Measurements from ENCODE around the gene MRTFA.
"Not testable (repeated sequence)": the region's sequence is repeated elsewhere in the genome, so short reads cannot be mapped to it uniquely, and the experiment has no call there.

The MRTFA gene

GRCh38 chr22:40594924-40595323 lies 41.6 kb downstream of the MRTFA start:
- no peak for DNase-seq

GRCh38 chr22:40594346-40594745 lies 42.2 kb downstream of the MRTFA start:
- no peak for DNase-seq

DNA sequence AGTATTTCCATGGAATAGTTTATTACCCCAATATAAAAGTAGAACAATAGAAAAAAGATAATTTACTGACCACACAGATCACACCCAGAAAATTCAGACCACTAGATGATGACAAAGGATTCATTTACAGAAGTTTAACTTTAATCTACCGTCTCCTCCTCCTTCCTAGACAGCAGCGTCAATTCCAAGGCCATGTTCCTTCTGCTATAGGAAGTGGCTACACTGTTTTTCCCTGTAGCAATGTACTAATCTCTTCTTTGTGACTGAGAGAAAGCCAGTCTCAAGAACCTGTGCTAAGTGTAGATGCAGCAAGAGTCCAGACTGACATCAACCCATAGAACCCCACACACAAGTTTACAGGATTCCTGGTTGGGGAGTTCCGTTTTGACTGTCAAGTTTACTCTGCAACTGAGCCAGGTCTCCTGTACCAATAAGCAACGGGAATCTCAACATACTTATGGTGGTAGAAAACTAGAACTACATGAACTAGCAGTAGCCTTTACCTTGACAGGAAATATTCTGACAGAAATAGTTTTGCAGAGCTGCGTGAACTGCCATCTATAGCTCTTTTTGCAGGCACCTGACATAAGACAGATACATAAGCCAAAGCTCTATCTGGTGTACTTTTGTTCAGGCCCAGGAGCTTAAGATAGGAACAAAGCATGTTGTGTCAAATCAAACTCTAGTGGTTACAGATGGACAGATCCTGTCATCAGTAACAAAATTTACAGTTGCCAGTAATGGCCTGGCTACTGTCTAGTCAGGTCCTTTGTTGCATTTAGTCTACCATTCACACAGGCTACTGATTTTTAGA lies 42.9 kb downstream of the MRTFA start:
- no peak for DNase-seq

DNA sequence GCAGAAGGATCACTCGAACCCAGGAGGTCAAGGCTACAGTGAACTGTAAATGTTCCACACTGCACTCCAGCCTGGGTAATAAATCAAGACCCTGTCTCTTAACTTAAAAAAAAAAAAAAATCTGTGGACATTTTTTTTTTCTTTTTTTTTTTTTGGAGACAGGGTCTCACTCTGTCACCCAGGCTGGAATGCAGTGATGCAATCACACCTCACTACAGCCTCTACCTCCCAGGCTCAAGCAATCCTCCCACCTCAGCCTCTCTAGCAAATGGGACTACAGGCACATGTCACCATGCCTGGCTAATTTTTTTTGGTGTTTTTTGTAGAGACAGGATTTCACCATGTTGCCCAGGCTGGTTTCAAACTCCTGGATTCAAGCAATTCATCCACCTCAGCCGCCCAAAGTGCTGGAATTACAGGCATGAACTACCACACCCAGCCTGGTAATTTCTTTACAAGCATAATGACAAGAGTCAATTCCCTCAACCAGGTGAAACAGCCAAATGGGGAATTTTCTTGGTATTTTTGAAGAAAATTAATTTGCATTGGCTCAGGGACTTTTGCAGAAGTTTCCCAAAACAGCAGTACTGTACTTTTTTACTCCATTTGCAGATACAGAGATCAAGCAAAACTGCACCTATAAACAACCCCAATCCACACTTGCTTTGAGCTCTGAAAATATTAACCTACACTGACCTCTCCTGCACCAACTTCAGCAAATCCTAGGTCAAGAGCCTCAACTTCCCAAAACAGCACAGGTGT lies 44.0 kb downstream of the MRTFA start:
- no peak for DNase-seq

DNA sequence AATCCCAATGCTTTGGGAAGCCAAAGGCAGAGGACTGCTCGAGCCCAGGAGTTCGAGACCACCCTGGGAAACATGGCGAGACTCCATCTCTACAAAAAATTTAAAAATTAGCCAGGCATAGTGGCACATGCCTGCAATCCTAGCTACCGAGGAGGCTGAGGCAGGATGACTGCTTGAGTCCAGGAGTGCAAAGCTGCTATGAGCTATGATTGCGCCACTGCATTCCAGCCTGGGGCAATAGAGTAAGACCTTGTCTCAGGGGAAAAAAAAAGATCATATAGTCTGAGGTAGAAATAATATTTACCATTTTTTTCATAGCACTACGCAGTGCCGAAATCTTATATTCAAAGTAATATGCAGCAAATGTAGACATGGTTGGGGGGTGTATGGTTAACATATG lies 47.8 kb downstream of the MRTFA start:
- DNase-seq, result peak; percentile 86

DNA sequence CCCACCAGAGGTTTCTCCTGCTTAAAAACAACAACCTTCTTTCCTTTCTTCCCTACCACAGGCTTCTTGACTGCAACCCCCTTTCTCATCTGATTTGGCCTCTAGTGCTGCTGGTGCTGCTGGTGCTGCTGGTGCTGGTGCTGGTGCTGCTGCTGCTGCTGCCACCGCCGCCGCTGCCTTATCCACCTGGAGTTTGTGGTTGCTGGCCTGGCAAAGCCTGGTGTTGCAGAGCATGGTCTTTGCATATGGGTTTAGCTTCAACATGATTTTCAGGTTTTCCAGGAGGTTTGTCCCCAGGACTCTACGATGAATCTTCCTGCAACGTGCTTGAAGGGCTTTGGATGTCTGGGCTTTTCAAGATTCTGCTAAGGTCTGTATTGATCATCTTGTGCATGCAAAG lies 49.7 kb downstream of the MRTFA start:
- DNase-seq, result no peak

GRCh38 chr22:40585310-40585751 lies 51.2 kb downstream of the MRTFA start:
- DNase-seq, result peak; percentile 22

DNA sequence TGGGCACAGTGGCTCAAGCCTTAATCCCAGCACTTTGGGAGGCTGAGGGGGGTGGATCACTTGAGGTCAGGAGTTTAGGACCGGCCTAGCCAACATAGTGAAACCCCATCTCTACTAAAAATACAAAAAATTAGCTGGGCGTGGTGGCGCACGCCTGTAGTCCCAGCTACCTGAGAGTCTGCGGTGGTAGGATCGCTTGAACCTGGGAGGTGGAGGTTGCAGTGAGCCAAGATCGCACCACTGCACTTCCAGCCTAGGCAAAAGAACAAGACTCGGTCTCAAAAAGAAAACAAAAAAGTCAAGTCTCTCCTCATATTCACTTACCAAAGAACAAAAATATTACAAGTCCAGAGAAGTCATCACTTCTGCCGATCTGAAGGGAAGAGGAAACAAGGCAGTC lies 51.8 kb downstream of the MRTFA start:
- not testable (repeated sequence) for DNase-seq

- no peak for DNase-seq
Measured at GRCh38 chr22:40583053-40583741, 53.3 kb downstream of the MRTFA start.

DNA sequence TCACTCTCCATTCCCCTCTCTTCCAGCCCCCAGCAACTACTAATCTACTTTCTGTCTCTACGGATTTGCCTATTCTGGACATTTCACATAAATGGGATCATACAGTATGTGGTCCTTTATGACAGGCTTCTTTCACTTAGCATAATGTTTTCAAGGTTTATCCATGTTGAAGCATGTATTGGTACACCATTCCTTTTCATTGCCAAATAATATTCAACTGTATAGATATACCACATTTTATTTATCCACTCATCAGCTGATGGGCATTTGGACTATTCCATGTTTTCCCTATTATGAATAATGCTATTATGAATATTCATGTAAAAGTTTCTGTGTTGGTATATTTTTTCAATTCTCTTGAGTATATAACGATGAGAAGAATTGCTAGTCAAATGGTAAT lies 54.5 kb downstream of the MRTFA start:
- no peak for DNase-seq

DNA sequence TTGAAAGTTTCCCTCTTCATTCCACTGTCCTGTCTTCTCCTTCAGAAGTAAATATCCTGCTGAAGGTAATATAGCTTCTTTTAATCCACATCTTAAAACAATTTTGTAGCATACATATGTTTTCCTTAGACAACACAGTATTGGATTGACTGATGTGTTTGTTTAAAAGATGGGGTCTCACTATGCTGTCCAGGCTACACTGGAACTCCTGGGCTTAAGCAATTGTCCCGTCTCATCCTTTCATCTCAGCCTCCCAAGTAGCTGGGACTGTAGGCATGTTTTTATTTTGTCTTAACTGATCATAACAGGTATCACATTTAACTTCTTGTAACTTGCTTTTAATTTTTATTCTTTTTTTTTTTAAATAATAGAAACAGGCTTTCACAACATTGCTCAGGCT lies 55.9 kb downstream of the MRTFA start:
- DNase-seq, result no peak

- no peak for DNase-seq
Measured at GRCh38 chr22:40578171-40578570, 58.3 kb downstream of the MRTFA start.

- no peak for DNase-seq
Measured at GRCh38 chr22:40572976-40573375, 63.5 kb downstream of the MRTFA start.

GRCh38 chr22:40571887-40572286 lies 64.6 kb downstream of the MRTFA start:
- DNase-seq, result no peak

DNA sequence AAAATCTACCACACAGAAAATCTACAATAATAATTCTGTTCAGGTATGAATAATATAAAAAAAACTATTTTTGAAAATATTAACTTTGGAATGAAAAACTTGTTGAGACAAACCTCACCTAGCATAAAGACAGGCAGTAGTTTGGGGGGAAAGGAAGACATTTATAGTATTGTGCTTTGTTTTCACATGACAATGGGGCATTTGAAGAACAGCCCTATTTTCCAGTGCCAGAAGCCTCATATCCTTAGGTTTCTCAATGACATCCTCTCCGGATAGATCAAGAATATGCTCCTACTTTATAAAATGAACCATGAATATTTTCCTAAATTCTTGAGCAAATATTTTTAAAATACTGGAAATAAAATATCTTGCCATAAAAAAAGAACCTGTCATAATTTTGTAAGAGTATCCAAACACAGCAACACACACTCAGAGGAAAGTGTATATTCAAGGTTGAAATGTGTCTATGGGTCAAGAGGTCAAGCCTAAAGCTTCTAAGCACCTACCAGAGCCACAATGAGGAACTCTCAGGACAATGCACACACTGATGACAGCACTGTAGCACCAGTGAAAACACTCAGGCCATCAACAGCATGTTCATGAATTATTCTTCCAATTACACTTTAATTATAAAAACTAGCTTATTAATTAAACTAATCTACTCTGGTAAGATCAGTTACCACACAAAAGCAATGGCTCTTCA lies 68.7 kb downstream of the MRTFA start:
- no peak for DNase-seq

DNA sequence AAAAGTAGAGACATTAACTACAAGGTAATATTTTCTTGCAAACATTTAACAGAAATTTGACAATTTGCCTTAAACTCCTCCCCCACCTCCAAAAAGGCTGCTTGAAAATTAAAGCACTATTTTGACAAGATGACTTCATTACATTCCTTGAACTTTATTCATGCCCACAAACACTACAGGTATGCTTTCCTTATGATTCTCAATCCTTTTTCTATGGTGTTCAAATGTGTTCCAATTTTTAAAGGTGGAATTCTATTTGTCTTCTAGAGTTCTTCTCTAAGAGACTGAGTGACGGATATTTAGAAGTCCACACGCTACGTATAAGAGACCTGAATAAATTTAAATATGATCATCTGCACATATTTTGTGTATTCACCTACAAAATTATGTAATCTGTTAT lies 69.4 kb downstream of the MRTFA start:
- peak; percentile 43 for DNase-seq

DNA sequence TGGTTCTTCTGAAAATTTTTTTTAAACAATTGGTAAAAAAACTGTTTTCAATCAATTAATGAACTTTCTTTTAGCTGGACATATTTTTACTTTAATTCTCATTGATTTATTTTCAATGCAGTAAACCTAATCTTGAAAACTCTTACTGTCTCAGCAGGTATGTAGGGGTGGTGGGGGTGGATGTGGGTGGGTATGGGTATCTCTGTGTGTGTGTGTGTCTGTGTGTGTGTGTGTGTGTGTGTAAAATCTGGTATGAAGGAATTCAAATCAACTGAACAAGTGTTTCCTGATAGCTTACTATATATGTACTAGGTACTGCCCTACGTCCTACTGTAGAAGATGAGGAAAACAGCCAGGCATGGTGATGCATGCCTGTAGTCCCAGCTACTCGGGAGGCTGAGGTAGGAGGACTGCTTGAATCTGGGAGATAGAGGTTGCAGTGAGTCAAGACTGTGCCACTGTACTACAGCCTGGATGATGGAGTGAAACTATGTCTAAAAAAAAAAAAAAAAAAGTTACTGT lies 75.5 kb downstream of the MRTFA start:
- no peak for DNase-seq

GRCh38 chr22:40560551-40560950 lies 76.0 kb downstream of the MRTFA start:
- DNase-seq, result peak; percentile 60

DNA sequence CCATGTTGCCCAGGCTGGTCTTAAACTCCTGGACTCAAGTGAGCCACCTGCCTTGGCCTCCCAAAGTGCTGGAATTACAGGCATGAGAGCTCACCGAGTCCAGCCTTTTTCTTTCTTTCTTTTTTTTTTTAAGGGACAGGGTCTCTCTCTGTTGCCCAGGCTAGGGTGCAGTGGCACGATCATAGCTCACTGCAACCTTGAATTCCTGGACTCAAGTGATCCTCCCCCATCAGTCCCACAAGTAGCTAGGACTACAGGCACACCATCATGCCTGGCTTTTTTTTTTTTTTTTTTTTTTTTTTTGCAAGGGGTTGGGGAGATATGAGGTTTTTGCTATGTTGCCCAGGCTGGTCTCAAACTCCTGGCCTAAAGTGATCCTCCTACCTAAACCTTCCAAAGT lies 78.5 kb downstream of the MRTFA start:
- DNase-seq, result no peak

DNA sequence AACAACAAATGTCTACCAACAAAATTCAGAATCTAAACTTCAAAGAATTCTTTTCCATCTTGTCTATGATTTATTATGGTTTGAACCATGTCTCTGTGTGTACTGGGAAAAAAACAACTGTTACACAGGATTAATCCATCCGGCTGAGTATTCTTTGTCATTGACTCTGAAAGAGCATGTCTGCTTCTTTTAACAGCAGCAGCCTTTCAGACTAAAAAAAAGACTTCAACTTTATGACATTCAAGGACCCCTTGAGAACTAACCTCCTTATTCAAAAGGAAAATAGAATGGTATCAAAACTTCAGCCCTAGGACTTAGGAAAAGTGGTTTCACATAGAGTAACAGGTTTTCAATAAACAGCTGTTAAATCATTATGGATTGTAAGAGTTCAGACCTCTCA lies 79.9 kb downstream of the MRTFA start:
- no peak for DNase-seq

DNA sequence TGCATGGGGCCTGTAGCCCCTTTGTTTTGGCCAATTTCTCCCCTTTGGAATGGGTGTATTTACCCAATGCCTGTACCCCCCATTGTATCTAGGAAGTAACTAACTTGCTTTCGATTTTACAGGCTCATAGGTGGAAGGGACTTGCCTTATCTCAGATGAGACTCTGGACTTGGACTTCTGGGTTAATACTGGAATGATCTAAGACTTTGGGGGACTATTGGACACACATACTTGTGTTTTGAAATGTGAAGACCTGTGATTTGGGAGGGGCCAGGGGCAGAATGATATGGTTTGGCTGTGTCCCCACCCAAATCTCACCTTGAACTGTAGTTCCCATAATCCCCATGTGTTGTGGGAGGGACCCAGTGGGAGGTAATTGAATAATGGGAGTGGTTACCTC lies 82.5 kb downstream of the MRTFA start:
- DNase-seq, result not testable (repeated sequence)

GRCh38 chr22:40553014-40553554 lies 83.4 kb downstream of the MRTFA start:
- DNase-seq, result no peak
